Nucleus accumbens (tissue), 56 donors: ENCODE measurements around the gene FAM47A.

Experiments
- DNase-seq, 56 donors: peaks; one replicate each; lab custom pipeline; 2025; lab: John Stamatoyannopoulos, UW

The FAM47A gene

GRCh38 chrX:34132028-34132427 is at the start of gene FAM47A:
TSS of gene FAM47A (minus strand) at chrX:34132314. CDS start at chrX:34132278, 36 bp downstream.
- no peak for DNase-seq

- DNase-seq, result no peak
These were observed 15.2 kb upstream of the FAM47A start for GRCh38 chrX:34147345-34147744.

GRCh38 chrX:34146906-34147305 is 14.8 kb upstream of the FAM47A start:
- DNase-seq, result no peak

GRCh38 chrX:34144246-34144645 is 12.1 kb upstream of the FAM47A start:
- no peak for DNase-seq

- DNase-seq, result no peak
These were observed 8.7 kb upstream of the FAM47A start for GRCh38 chrX:34140816-34141215.

GRCh38 chrX:34130980-34131744 is 952 bp downstream of the FAM47A start:
- DNase-seq, result no peak

GRCh38 chrX:34130501-34130900 is 1.6 kb downstream of the FAM47A start:
- no peak for DNase-seq

GRCh38 chrX:34126011-34126410 is 6.1 kb downstream of the FAM47A start:
- DNase-seq, result no peak

GRCh38 chrX:34119122-34119521 is 13.0 kb downstream of the FAM47A start:
- DNase-seq, result no peak

- DNase-seq, result no peak
These were observed 19.7 kb downstream of the FAM47A start for GRCh38 chrX:34112459-34112858.
